ENCODE results near the gene DDN. TPM values are rescaled to one million over a fixed set of nuclear protein-coding genes. Genes with fewer than 3 reads are reported as not detected.

DDN gene
- total and polyA plus RNA-seq, 10 of the 15 experiments (the other 5 are each of a cell fraction or from before 2014, with no cell fraction given) = 0.10 to 13.4 (median 3.7) TPM

DNA sequence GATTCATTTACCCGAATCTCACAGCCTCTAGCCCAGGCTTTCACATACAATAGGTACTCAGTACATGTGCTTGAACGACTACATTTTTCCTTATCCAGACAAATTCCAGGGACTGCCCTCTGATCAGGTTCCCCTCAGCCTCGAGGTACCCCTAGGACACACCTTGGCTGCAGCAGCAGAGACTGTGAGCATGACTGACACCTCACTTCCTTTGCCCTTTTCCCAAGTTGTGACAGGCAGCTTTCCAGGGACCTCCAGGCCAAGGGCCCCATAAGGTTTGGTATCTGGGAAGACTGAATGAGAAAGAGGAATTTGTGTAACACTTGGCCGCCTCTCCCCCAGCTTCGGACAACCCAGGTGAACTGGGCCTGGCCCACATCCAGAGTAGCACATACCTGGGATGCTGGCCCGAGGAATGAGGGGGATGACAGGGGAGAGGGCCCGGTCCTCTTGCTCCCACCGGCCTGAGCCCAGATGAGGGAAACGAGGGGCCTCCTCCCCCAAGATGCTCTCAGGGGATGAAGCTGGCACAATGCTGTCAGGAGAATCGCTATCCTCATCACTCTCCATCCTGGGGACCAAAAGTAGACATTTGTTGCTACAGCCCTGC lies 29.6 kb upstream of the DDN start:
- Histone ChIP-seq H2AFZ (ENCODE audit: control insufficient read depth, low read depth, low read length) (no peak overlapping the region), H3K27me3 (replicated peaks in 1 of 2; ENCODE audit: control insufficient read depth in 2 of 2, insufficient read depth in 2 of 2, low read length in 1 of 2) (no peaks in the 10 kb centered on the region), H3K4me3 (no peak overlapping the region), H3K9me3 (replicated peaks; ENCODE audit: control insufficient read depth, insufficient read depth, low read length) (no peaks in the 10 kb centered on the region), H3K9ac (ENCODE audit: control insufficient read depth, insufficient read depth, low read length) (no peak overlapping the region), H3K27ac (ENCODE audit: control insufficient read depth, insufficient read depth) (no peak overlapping the region), H3K79me2 (ENCODE audit: control insufficient read depth, insufficient read depth, low read length) (no peaks in the 10 kb centered on the region), H3K4me2 (ENCODE audit: control insufficient read depth, insufficient read depth) (no peak overlapping the region), H3K4me1 (ENCODE audit: control insufficient read depth, insufficient read depth, low read length) (no peaks in the 10 kb centered on the region), H4K20me1 (ENCODE audit: control insufficient read depth, insufficient read depth) (no peaks in the 10 kb centered on the region), H3K36me3 (ENCODE audit: control insufficient read depth in 2 of 2, insufficient read depth in 2 of 2, low read length in 1 of 2) (peaks cover 23 to 34% of the 10 kb centered on the region in 2 experiments)
- in situ Hi-C loops (cut with MboI) (no loop called here), intact Hi-C loops (cut with micrococcal nuclease; ENCODE audit: unreplicated experiment) (no loop called here)
- DNase-seq (ENCODE audit: low read depth, low spot score) = no peak
- CTCF ChIA-PET = interaction anchor here (0.6 to 1.8 kb wide), 6 partner anchors 9 to 102 kb away, joined by 3 to 13 read pairs (median 5); partner anchors contain the start of gene TUBA1B
- RAD21 ChIA-PET (ENCODE audit: unreplicated experiment) = interaction anchor here (1.5 kb wide), 1 partner anchor 10 kb away, joined by 3 read pairs; no protein-coding TSS in a partner anchor
- 82% methylated on average over 10 of the region's 10 CpGs for WGBS (ENCODE audit: insufficient coverage, insufficient replicate concordance, low lambda C conversion rate, missing lambda C conversion rate)
- POLR2A ChIA-PET = interaction anchor here (1.2 kb wide), 1 partner anchor 11 kb away, joined by 4 read pairs; no protein-coding TSS in a partner anchor
- no peak for FAIRE-seq
- no peak for ATAC-seq
- SMC1A ChIA-PET (ENCODE audit: uncharacterized antibody, unreplicated experiment) = no interaction called here
- TF ChIP-seq PML (IDR thresholded peaks at IDR 0.05; ENCODE audit: low read length) (no peak), RCOR1 (conservative IDR thresholded peaks at IDR 0.05; ENCODE audit: low read depth, low read length) (no peak), BACH1 (IDR thresholded peaks at IDR 0.05; ENCODE audit: borderline replicate concordance) (no peak), POLR2A (IDR thresholded peaks at IDR 0.05; ENCODE audit: low read depth, low read length) (no peak; the same call in 1 of the 2 replicates), YBX1 (IDR thresholded peaks at IDR 0.05) (no peak), RELA (IDR thresholded peaks at IDR 0.05; ENCODE audit: borderline replicate concordance, partially characterized antibody) (no peak)
- no TSS peak for BruUV-seq (replicated peaks)

DNA sequence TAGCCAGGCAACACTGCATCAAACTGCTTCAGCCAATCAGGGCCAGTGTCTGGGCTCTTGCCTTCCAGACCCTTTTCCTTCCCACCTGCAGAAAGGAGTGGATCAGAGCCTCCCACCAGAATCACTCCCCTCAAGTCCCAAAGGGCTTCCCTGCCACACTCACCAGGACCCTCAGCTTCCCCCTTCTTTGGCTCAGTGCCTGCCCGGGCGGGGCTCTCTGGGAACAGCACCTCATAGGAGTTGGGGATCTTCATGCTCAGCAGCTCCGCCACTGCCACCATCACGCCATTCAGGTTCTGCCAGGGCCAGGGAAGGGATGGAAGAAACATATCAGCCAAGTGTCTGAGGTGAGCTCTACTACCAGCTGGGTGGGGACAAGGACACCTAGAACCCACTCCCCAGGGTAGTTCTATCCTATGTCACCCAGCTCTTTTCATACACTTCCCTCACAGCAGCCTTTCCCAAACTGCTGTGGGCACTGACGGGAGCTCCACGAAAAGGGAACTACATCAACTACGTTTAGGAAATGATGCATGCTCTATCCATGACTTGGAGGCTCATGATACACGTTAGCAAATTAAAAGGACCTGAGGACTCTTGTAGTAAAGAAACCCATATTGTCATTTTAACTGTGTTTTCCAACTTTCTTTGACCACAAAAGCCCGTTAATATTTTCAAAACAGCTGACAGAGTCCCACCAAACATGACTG lies 28.8 kb upstream of the DDN start:
- no peak overlapping the region for H3K27ac ChIP-seq (ENCODE audit: control insufficient read depth, insufficient read depth)
- H3K4me2 ChIP-seq (ENCODE audit: control insufficient read depth, insufficient read depth) = no peak overlapping the region
- intact Hi-C loops (cut with micrococcal nuclease; ENCODE audit: unreplicated experiment) (no loop called here), in situ Hi-C loops (cut with MboI) (no loop called here)
- no peak for ATAC-seq
- DNase-seq (ENCODE audit: low read depth, low spot score) = no peak
- ChIA-PET POLR2A (no interaction called here), CTCF (interaction anchor here (0.7 to 1.4 kb wide), 3 partner anchors 15 to 295 kb away, joined by 3 to 5 read pairs (median 4); partner anchors contain the start of gene TROAP), SMC1A (ENCODE audit: uncharacterized antibody, unreplicated experiment) (no interaction called here), RAD21 (ENCODE audit: unreplicated experiment) (no interaction called here)
- no peaks in the 10 kb centered on the region for H4K20me1 ChIP-seq (ENCODE audit: control insufficient read depth, insufficient read depth)
- TF ChIP-seq, protein P1, sequence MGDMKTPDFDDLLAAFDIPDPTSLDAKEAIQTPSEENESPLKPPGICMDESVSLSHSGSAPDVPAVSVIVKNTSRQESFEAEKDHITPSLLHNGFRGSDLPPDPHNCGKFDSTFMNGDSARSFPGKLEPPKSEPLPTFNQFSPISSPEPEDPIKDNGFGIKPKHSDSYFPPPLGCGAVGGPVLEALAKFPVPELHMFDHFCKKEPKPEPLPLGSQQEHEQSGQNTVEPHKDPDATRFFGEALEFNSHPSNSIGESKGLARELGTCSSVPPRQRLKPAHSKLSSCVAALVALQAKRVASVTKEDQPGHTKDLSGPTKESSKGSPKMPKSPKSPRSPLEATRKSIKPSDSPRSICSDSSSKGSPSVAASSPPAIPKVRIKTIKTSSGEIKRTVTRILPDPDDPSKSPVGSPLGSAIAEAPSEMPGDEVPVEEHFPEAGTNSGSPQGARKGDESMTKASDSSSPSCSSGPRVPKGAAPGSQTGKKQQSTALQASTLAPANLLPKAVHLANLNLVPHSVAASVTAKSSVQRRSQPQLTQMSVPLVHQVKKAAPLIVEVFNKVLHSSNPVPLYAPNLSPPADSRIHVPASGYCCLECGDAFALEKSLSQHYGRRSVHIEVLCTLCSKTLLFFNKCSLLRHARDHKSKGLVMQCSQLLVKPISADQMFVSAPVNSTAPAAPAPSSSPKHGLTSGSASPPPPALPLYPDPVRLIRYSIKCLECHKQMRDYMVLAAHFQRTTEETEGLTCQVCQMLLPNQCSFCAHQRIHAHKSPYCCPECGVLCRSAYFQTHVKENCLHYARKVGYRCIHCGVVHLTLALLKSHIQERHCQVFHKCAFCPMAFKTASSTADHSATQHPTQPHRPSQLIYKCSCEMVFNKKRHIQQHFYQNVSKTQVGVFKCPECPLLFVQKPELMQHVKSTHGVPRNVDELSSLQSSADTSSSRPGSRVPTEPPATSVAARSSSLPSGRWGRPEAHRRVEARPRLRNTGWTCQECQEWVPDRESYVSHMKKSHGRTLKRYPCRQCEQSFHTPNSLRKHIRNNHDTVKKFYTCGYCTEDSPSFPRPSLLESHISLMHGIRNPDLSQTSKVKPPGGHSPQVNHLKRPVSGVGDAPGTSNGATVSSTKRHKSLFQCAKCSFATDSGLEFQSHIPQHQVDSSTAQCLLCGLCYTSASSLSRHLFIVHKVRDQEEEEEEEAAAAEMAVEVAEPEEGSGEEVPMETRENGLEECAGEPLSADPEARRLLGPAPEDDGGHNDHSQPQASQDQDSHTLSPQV (IDR thresholded peaks at IDR 0.05) = no peak
- TF ChIP-seq LARP7 (IDR thresholded peaks at IDR 0.05) = no peak
- TF ChIP-seq KDM1A (IDR thresholded peaks at IDR 0.05; ENCODE audit: borderline replicate concordance) = no peak
- TF ChIP-seq WRNIP1 (IDR thresholded peaks at IDR 0.05; ENCODE audit: borderline replicate concordance, low read depth, low read length) = no peak
- BruUV-seq (replicated peaks) = no TSS peak
- H3K79me2 ChIP-seq (ENCODE audit: control insufficient read depth, insufficient read depth, low read length) = no peaks in the 10 kb centered on the region
- 84% methylated on average over 9 of the region's 9 CpGs for WGBS (ENCODE audit: insufficient coverage, insufficient replicate concordance, low lambda C conversion rate, missing lambda C conversion rate)
- peaks cover 23 to 27% of the 10 kb centered on the region in 2 experiments for H3K36me3 ChIP-seq (ENCODE audit: control insufficient read depth in 2 of 2, insufficient read depth in 2 of 2, low read length in 1 of 2)
- no peaks in the 10 kb centered on the region for H3K27me3 ChIP-seq (replicated peaks in 1 of 2; ENCODE audit: control insufficient read depth in 2 of 2, insufficient read depth in 2 of 2, low read length in 1 of 2)
- no peaks in the 10 kb centered on the region for H3K9me3 ChIP-seq (replicated peaks; ENCODE audit: control insufficient read depth, insufficient read depth, low read length)
- no peak for FAIRE-seq
- H3K9ac ChIP-seq (ENCODE audit: control insufficient read depth, insufficient read depth, low read length) = no peak overlapping the region
- no peak overlapping the region for H3K4me3 ChIP-seq
- no peaks in the 10 kb centered on the region for H3K4me1 ChIP-seq (ENCODE audit: control insufficient read depth, insufficient read depth, low read length)
- H2AFZ ChIP-seq (ENCODE audit: control insufficient read depth, low read depth, low read length) = no peak overlapping the region

Data from GM12878 (cell line).